ENCODE measurements around the gene ZNF22.

The ZNF22 gene

GRCh38 chr10:44956226-44956625 is 44.5 kb upstream of the ZNF22 start:
- in situ Hi-C loops (cut with HindIII; ENCODE audit: low sequenced_read_pairs), result no loop called here
- no peak for DNase-seq (ENCODE audit: low read depth)
- H3K4me3 ChIP-seq (ENCODE audit: low read depth, low read length), result no peak overlapping the region
- TF ChIP-seq CTCF (IDR thresholded peaks at IDR 0.05; ENCODE audit: low read depth, low read length, missing control alignments), result no peak

GRCh38 chr10:44956717-44957706 is 43.7 kb upstream of the ZNF22 start:
- in situ Hi-C loops (cut with HindIII; ENCODE audit: low sequenced_read_pairs), result no loop called here
- TF ChIP-seq CTCF (IDR thresholded peaks at IDR 0.05; ENCODE audit: low read depth, low read length, missing control alignments), result no peak
- DNase-seq (ENCODE audit: low read depth), result no peak
- H3K4me3 ChIP-seq (ENCODE audit: low read depth, low read length), result no peak overlapping the region

GRCh38 chr10:44958196-44958897 is 42.4 kb upstream of the ZNF22 start:
- peak overlapping the region; percentile 78 for H3K4me3 ChIP-seq (ENCODE audit: low read depth, low read length)
- in situ Hi-C loops (cut with HindIII; ENCODE audit: low sequenced_read_pairs), result no loop called here
- TF ChIP-seq CTCF (IDR thresholded peaks at IDR 0.05; ENCODE audit: low read depth, low read length, missing control alignments), result no peak
- DNase-seq (ENCODE audit: low read depth), result no peak

- no peak for DNase-seq (ENCODE audit: low read depth)
- in situ Hi-C loops (cut with HindIII; ENCODE audit: low sequenced_read_pairs), result no loop called here
- peak overlapping the region; percentile 78 for H3K4me3 ChIP-seq (ENCODE audit: low read depth, low read length)
- no peak for TF ChIP-seq CTCF (IDR thresholded peaks at IDR 0.05; ENCODE audit: low read depth, low read length, missing control alignments)
Observed at GRCh38 chr10:44958898-44959246, 41.9 kb upstream of the ZNF22 start.

- peak; percentile 27 for DNase-seq (ENCODE audit: low read depth)
- no peak for TF ChIP-seq CTCF (IDR thresholded peaks at IDR 0.05; ENCODE audit: low read depth, low read length, missing control alignments)
- peak within 1 kb of the TSS; percentile 78 for H3K4me3 ChIP-seq (ENCODE audit: low read depth, low read length)
- in situ Hi-C loops (cut with HindIII; ENCODE audit: low sequenced_read_pairs), result loop anchor here (5.0 kb wide), 1 partner anchor 43 kb away; the partner anchor contains the start of gene ZNF22
Observed at GRCh38 chr10:44959247-44960087, 41.3 kb upstream of the ZNF22 start, which contains the start of gene RASSF4. TSS of gene RASSF4 (plus strand) at chr10:44959802. CDS start at chr10:44970203, 10,401 bp downstream.

GRCh38 chr10:44960088-44960460 is 40.6 kb upstream of the ZNF22 start:
- no peak for TF ChIP-seq CTCF (IDR thresholded peaks at IDR 0.05; ENCODE audit: low read depth, low read length, missing control alignments)
- H3K4me3 ChIP-seq (ENCODE audit: low read depth, low read length), result peak overlapping the region; percentile 78
- DNase-seq (ENCODE audit: low read depth), result no peak
- in situ Hi-C loops (cut with HindIII; ENCODE audit: low sequenced_read_pairs), result loop anchor here (5.0 kb wide), 1 partner anchor 42 kb away; the partner anchor contains the start of gene ZNF22
